Myocyte (in vitro differentiated cells): Measurements from ENCODE around the gene TCF12. TPM values are rescaled to one million over a fixed set of nuclear protein-coding genes. Genes with fewer than 3 reads are reported as not detected.
A peak's percentile ranks its signal among the peaks of the same experiment; 100 is the strongest.
"Not testable (repeated sequence)": the region's sequence is repeated elsewhere in the genome, so short reads cannot be mapped to it uniquely, and the experiment has no call there.

Experiments used
- DNase-seq: peaks from one replicate; pipeline ENCODE4 v3.0.0-alpha.2; 2012; ENCODE audit warnings: low read depth
- total RNA-seq: library from RNA; depleted of rRNA; stranded (reverse); fragments of >200 nt; gene quantifications from 2 replicates; pipeline ENCODE4 v1.2.3, GENCODE V29; 2014

TCF12 gene
- total RNA-seq, 1 donor from 2014 or later = 128 TPM

GRCh38 chr15:57089815-57090495, 171.5 kb downstream of the TCF12 start:
- DNase-seq = no peak

DNA sequence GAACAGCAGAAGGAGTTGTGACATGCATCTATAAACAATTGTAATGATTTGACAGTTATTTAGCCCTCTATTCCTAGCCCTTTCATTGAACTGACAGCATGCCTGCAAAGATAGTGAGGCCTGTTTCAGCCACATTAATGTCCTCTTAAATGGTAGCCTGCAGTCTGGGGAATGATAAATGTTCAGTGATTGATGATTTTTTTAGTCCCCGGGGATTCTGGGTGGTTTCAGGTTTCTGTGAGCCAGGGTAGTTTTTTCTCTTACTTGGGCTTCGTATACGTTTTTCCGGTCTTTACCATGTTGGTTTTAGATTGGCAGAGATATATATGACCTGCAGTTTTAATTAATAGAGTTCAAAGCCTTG, 172.0 kb downstream of the TCF12 start:
- DNase-seq = no peak

GRCh38 chr15:57091636-57092035, 173.2 kb downstream of the TCF12 start:
- no peak for DNase-seq

- no peak for DNase-seq
Observed at GRCh38 chr15:57092252-57092651, 173.8 kb downstream of the TCF12 start.

DNA sequence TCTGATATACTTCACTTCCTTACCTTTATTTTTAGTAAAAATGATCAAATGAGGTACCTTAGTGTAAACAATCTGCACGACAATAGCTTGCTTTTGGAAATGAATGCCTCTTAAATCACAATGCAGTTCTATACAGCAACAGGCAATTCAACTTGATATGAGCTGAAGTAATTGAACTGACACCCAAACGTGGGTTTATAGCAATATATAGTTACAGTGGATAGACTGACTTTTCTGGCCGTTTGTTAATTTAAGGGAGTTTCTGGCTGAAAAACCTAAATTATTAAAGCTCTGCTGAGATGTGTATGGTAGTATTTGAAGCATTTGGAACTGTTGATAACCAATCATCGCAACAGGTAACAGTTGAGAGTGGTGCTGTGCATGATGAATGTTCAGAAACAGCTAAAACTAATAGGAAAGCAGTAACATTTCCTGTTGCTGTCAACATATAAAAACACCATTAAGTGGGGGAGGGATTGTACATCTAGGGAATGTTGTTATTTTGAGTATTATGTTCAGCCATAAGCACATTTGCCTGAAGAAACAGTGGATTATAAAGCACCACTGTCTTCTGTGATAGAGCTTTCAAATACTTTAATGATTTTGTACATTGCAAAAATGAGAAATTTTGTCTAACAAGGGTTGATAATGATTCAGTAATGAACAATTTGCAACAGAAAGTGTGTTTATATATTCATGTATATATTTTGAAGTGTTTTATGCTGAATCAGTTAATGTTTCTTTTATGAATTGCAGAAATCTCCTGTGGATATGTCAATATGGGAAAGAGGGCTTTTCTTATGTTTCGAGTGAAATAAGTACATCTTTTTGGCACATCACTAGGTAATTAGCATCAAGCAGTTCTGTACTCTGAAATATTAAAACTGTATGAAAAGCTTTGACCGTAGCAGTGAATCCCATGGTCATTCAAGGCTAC, 176.1 kb downstream of the TCF12 start:
- DNase-seq = no peak

DNA sequence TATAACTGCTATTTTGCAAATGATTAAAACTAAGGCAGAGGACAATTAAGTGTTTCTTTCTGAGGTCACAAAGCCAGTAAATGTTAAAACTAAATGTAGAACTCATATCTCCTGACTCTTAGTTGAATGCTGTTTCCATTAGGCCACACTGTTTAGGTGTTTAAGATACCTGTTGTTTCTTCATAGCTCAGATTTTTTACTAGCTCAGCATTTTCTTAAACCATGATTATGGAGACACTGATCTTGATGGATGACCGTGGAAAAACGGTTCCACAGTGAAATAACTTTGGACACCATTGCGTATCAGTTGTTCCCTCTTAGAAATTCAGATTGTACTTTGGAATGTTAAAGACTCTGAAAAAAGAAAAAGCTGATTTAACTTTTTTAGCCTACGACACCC, 177.5 kb downstream of the TCF12 start:
- DNase-seq = no peak

- no peak for DNase-seq
Observed at GRCh38 chr15:57097246-57097645, 178.8 kb downstream of the TCF12 start.

DNA sequence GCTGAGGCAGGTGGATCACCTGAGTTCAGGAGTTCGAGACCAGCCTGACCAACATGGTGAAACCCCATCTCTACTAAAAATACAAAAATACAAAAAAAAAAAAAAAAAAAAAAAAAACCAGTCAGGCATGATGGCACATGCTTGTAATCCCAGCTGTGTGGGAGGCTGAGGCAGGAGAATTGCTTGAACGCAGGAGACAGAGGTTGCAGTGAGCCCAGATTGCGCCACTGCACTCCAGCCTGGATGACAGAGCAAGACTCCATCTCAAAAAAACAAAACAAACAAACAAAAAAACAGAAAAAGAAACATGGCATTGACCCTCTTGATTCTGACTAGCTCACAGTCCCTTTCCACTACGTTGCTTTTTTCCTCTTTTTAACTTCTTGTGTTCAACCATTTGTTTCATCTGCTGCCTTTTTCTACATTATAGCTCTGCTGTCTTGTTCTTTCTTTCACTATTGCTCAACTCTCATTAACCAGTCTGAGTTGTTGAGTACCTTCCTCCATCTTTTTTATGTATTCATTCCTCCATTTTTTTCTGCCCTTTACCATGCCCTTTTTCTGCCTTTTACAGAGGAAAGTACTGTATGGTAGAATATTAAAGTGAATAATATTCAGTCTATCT, 179.6 kb downstream of the TCF12 start:
- not testable (repeated sequence) for DNase-seq

GRCh38 chr15:57098896-57099295, 180.5 kb downstream of the TCF12 start:
- no peak for DNase-seq

DNA sequence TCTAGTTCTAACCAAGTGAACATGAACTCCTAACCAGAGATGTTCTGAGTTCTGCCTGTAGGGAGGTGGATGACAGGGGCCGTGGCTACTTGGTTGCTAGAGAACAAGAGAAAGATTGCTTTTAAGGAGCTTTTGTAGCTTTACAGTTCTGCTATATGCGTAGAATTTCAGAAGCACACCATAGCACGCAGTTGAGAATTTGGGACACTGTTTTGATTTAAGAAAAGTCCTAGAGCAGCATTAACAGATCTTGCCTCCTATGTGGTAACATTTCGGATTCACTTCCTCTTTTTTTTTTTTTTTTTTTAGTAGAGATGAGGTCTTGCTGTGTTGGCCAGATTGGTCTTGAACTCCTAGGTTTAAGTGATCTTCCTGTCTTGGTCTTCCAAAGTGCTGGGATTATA, 181.7 kb downstream of the TCF12 start:
- no peak for DNase-seq

- DNase-seq = no peak
Observed at GRCh38 chr15:57102858-57103257, 184.4 kb downstream of the TCF12 start.

DNA sequence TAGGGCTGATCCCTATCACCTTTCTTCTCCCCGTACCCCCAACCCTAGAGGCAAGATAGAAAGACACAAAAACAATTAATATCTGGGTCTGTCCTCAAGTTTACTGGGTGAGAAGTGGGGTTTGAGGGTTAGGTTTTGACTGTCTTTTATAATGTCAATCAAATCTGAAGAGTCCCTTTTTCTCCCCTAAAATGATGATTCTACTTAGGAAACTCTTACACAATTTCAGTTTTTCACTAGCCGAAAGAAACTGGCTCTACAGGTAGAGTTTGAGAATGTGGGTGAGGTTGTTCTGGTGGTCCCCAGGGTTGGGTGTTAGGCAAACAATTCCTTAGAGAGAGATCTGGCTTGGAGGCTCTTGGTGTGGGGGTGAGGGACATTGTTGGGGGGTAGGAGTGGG, 189.9 kb downstream of the TCF12 start:
- DNase-seq = no peak

GRCh38 chr15:57109005-57109404, 190.6 kb downstream of the TCF12 start:
- no peak for DNase-seq

GRCh38 chr15:57111002-57111401, 192.6 kb downstream of the TCF12 start:
- DNase-seq = peak; percentile 26

DNA sequence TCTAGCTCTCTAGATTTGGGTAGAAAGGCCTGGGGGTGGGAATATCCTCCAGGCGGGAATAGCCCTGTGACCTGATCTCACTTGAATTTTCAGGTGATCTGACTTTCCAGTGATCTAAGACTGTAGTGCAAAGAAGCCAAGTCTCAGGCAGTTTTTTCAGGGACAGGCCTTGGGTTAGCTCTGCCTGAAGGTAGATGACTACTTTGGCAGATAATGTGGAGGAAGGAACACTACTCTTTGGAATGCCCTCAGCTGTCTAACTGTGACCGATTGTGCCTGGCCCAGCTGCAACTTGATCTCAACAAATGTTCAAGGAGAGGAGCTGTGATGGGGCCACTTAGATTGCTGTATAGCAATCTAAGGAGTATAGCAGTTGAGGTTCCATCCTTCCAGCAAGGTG, 193.7 kb downstream of the TCF12 start:
- DNase-seq = peak; percentile 88

GRCh38 chr15:57114070-57114469, 195.6 kb downstream of the TCF12 start:
- no peak for DNase-seq

- peak; percentile 9 for DNase-seq
Observed at GRCh38 chr15:57118013-57118799, 199.8 kb downstream of the TCF12 start.

DNA sequence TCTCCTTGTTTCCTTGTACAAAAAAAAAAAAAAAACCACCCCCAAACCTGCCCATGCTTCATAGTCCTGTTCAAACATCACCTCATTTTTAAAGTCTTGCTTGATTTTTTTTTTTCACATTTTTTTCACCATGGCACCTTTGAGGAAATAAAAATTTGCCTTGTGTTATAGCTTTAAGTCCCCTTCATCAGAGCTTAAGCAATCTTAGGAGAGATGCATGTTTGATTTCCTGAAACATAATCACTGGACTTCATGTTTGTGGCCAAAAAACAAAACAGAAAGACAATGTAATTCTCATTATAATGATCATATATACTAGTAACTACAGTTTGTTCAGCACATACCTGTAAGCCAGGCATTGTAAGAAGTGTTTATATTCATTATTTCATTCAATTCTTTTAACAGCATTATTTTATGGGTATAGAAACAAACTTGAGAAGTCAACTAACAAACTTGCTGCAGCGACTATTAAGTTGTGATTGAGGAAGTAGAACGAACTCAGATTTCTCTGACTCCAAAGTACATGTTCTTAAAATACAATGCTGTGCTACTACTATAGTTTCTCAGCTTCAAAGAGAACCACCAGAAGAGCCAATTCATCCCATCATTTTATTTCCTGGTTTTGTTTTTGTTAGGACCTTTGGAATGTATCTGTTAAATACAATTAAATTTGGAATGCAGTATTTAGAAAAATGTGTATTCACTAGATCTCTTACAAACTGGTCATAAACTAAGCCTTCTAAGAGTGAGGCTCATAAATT, 203.8 kb downstream of the TCF12 start:
- no peak for DNase-seq

DNA sequence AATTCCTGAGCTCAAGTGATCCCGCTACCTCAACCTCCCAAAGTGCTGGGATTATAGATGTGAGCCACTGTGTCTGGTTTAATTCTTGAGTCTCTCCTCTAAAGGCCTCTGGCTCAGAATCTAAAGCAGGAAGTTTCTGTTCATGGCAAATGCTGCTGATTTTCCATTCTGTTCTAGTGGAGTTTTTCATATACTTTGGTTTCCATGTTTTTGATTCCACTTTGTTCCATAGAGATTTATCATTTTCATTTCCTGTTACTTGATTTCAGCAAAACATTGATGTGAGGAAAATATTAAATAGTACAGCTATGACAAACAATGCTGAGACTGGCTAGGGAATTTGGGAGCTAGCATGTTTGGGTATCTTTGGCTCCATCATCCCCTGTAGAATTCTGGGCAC, 205.6 kb downstream of the TCF12 start:
- DNase-seq = no peak

GRCh38 chr15:57129064-57129463, 210.6 kb downstream of the TCF12 start:
- no peak for DNase-seq

DNA sequence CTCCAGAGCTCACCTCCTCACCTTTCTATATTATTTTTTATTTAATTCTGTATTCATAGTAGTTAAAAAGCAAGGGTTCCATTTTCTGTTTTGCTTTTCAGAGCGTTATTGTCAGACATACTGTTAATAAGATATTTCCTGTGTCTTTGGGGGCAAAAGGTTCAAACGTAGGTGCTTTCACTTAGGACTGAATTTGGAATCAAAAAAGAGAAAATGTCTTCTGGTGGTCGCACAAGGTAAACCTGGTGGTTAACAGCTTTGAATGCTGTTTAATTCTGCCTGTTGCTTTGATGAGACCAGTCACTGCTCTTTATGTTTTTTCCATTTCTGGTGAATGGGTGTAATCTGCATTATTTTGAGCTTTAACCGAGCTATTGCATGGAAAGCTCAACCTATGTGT, 212.5 kb downstream of the TCF12 start:
- no peak for DNase-seq
